ENCODE results near the gene CDKAL1. TPM values are rescaled to one million over a fixed set of nuclear protein-coding genes. Genes with fewer than 3 reads are reported as not detected.

CDKAL1 gene
- total RNA-seq, 4 donors from 2014 or later: 24.7 to 32.8 (median 29.8) TPM

- no peak overlapping the region for H3K4me3 ChIP-seq (replicated peaks in 1 of 3)
- no peak for DNase-seq
- no peak for TF ChIP-seq POLR2A (IDR thresholded peaks at IDR 0.05)
- no peak for TF ChIP-seq CTCF (IDR thresholded peaks at IDR 0.05)
- intact Hi-C loops (cut with DNase I): no loop called here
- no peaks in the 10 kb centered on the region for H3K27me3 ChIP-seq
- no peaks in the 10 kb centered on the region for H3K36me3 ChIP-seq
- WGBS, 2 donors: 87 to 95% methylated on average over 2 of the region's 2 CpGs
- no peak overlapping the region for H3K27ac ChIP-seq
- no peaks in the 10 kb centered on the region for H3K9me3 ChIP-seq
- no peaks in the 10 kb centered on the region for H3K4me1 ChIP-seq
Measured at GRCh38 chr6:21075986-21076385, 541.7 kb downstream of the CDKAL1 start.

GRCh38 chr6:21078497-21078896 lies 544.2 kb downstream of the CDKAL1 start:
- intact Hi-C loops (cut with DNase I): no loop called here
- 92 to 95% methylated on average over 3 of the region's 3 CpGs for WGBS, 2 donors
- no peaks in the 10 kb centered on the region for H3K4me1 ChIP-seq
- no peaks in the 10 kb centered on the region for H3K27me3 ChIP-seq
- no peak overlapping the region for H3K27ac ChIP-seq
- TF ChIP-seq POLR2A (IDR thresholded peaks at IDR 0.05) (no peak), CTCF (IDR thresholded peaks at IDR 0.05) (no peak)
- DNase-seq: no peak
- no peak overlapping the region for H3K4me3 ChIP-seq (replicated peaks in 1 of 3)
- H3K9me3 ChIP-seq: no peaks in the 10 kb centered on the region
- no peaks in the 10 kb centered on the region for H3K36me3 ChIP-seq

GRCh38 chr6:21079468-21080048 lies 545.3 kb downstream of the CDKAL1 start:
- no peaks in the 10 kb centered on the region for H3K9me3 ChIP-seq
- no peak for TF ChIP-seq POLR2A (IDR thresholded peaks at IDR 0.05)
- no peak for TF ChIP-seq CTCF (IDR thresholded peaks at IDR 0.05)
- H3K36me3 ChIP-seq: no peaks in the 10 kb centered on the region
- DNase-seq: peak in 1 of 2 donors; percentile 3
- no peaks in the 10 kb centered on the region for H3K4me1 ChIP-seq
- 57 to 60% methylated on average over 2 of the region's 2 CpGs for WGBS, 2 donors
- H3K27me3 ChIP-seq: no peaks in the 10 kb centered on the region
- H3K27ac ChIP-seq: no peak overlapping the region
- intact Hi-C loops (cut with DNase I): no loop called here
- no peak overlapping the region for H3K4me3 ChIP-seq (replicated peaks in 1 of 3)

- intact Hi-C loops (cut with DNase I): no loop called here
- DNase-seq: no peak
- H3K27ac ChIP-seq: no peak overlapping the region
- no peaks in the 10 kb centered on the region for H3K27me3 ChIP-seq
- H3K9me3 ChIP-seq: no peaks in the 10 kb centered on the region
- TF ChIP-seq CTCF (IDR thresholded peaks at IDR 0.05) (no peak), POLR2A (IDR thresholded peaks at IDR 0.05) (no peak)
- H3K4me3 ChIP-seq (replicated peaks in 1 of 3): no peak overlapping the region
- 97% methylated on average over 3 of the region's 3 CpGs for WGBS, 2 donors
- H3K36me3 ChIP-seq: no peaks in the 10 kb centered on the region
- no peaks in the 10 kb centered on the region for H3K4me1 ChIP-seq
Measured at GRCh38 chr6:21080221-21080620, 546.0 kb downstream of the CDKAL1 start.

GRCh38 chr6:21082091-21082490 lies 547.8 kb downstream of the CDKAL1 start:
- Histone ChIP-seq H3K4me1 (no peaks in the 10 kb centered on the region), H3K36me3 (no peaks in the 10 kb centered on the region), H3K27ac (no peak overlapping the region), H3K9me3 (no peaks in the 10 kb centered on the region), H3K27me3 (no peaks in the 10 kb centered on the region), H3K4me3 (replicated peaks in 1 of 3) (no peak overlapping the region)
- no peak for TF ChIP-seq POLR2A (IDR thresholded peaks at IDR 0.05)
- TF ChIP-seq CTCF (IDR thresholded peaks at IDR 0.05): no peak
- no peak for DNase-seq
- intact Hi-C loops (cut with DNase I): no loop called here
